Measurements from ENCODE around the gene BLID. TPM values are rescaled to one million over a fixed set of nuclear protein-coding genes. Genes with fewer than 3 reads are reported as not detected.

BLID gene
- total RNA-seq, 1 experiment from 2014 or later, result not detected

DNA sequence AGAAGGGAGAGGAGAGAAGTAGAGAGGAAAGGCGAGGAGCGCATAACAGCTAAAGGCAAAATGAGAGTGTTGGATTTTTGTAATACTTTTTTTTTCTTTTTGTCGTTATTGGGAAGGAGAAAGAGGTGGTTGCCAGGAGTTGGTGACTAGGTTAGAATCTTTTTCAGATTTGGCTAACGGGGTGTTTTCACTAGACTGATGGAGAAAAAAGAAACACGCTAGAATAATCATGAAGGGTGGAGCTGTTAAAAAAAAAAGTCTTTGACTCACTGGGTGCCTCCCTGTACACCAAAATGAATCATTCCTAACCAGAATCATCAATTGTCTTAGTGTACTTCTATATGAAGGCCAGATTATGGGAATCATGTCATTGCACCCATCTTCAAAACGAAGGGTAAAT is 12.7 kb downstream of the BLID start:
- peaks cover 2% of the 10 kb centered on the region for H3K27me3 ChIP-seq (replicated peaks; ENCODE audit: control insufficient read depth, insufficient read depth, low read length)
- H3K4me1 ChIP-seq, result no peaks in the 10 kb centered on the region
- TF ChIP-seq, protein P1, sequence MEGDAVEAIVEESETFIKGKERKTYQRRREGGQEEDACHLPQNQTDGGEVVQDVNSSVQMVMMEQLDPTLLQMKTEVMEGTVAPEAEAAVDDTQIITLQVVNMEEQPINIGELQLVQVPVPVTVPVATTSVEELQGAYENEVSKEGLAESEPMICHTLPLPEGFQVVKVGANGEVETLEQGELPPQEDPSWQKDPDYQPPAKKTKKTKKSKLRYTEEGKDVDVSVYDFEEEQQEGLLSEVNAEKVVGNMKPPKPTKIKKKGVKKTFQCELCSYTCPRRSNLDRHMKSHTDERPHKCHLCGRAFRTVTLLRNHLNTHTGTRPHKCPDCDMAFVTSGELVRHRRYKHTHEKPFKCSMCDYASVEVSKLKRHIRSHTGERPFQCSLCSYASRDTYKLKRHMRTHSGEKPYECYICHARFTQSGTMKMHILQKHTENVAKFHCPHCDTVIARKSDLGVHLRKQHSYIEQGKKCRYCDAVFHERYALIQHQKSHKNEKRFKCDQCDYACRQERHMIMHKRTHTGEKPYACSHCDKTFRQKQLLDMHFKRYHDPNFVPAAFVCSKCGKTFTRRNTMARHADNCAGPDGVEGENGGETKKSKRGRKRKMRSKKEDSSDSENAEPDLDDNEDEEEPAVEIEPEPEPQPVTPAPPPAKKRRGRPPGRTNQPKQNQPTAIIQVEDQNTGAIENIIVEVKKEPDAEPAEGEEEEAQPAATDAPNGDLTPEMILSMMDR (IDR thresholded peaks at IDR 0.05; ENCODE audit: insufficient read depth in 1 of 2, low read depth in 1 of 2, low read length in 1 of 2, severe bottlenecking in 1 of 2, unreplicated experiment in 1 of 2), result no peak
- DNase-seq, result no peak
- no peaks in the 10 kb centered on the region for H3K9me3 Mint-ChIP-seq (ENCODE audit: unreplicated experiment)
- H3K4me3 ChIP-seq (ENCODE audit: low read depth, low read length), result no peak overlapping the region
- ChIA-PET CTCF (no interaction called here), POLR2A (no interaction called here)
- no peaks in the 10 kb centered on the region for H3K36me3 ChIP-seq (ENCODE audit: control insufficient read depth, insufficient read depth, low read length)
- peaks cover 27% of the 10 kb centered on the region for H3K27me3 Mint-ChIP-seq (ENCODE audit: insufficient read depth, unreplicated experiment)
- no peak overlapping the region for H3K27ac Mint-ChIP-seq (ENCODE audit: unreplicated experiment)
- H3K36me3 Mint-ChIP-seq (ENCODE audit: insufficient read depth, unreplicated experiment), result no peaks in the 10 kb centered on the region
- no peaks in the 10 kb centered on the region for H3K4me1 Mint-ChIP-seq (ENCODE audit: low read depth, unreplicated experiment)
- no TSS peak for BruUV-seq (replicated peaks)
- no peaks in the 10 kb centered on the region for H3K9me3 ChIP-seq
- intact Hi-C loops (cut with micrococcal nuclease; ENCODE audit: unreplicated experiment), result no loop called here
- H3K4me3 Mint-ChIP-seq (ENCODE audit: unreplicated experiment), result no peak overlapping the region

DNA sequence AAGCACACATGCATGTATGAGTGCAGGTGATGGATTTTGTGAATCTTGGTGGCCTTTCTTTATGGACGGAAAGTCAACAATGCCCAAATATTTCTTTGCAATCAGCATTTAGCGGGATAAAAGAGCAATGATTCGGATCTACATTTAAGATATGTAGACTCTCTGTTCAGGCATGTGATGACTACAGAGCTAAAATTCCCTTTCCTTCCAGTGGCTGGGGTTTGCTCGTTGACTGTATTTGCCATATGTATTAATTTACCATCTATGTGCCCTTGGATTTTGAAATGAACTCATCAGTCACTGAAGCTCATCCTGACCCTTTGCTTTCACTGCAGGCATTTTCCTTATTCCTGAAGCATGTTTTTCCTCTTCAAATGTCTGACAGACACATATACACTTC is 13.6 kb downstream of the BLID start:
- Histone ChIP-seq H3K9me3 (no peaks in the 10 kb centered on the region), H3K27me3 (replicated peaks; ENCODE audit: control insufficient read depth, insufficient read depth, low read length) (peaks cover 2% of the 10 kb centered on the region), H3K4me1 (no peaks in the 10 kb centered on the region), H3K36me3 (ENCODE audit: control insufficient read depth, insufficient read depth, low read length) (no peaks in the 10 kb centered on the region), H3K4me3 (ENCODE audit: low read depth, low read length) (no peak overlapping the region)
- no TSS peak for BruUV-seq (replicated peaks)
- H3K9me3 Mint-ChIP-seq (ENCODE audit: unreplicated experiment), result no peaks in the 10 kb centered on the region
- no peaks in the 10 kb centered on the region for H3K36me3 Mint-ChIP-seq (ENCODE audit: insufficient read depth, unreplicated experiment)
- H3K27ac Mint-ChIP-seq (ENCODE audit: unreplicated experiment), result no peak overlapping the region
- H3K4me3 Mint-ChIP-seq (ENCODE audit: unreplicated experiment), result no peak overlapping the region
- H3K27me3 Mint-ChIP-seq (ENCODE audit: insufficient read depth, unreplicated experiment), result peaks cover 33% of the 10 kb centered on the region
- no peak for DNase-seq
- intact Hi-C loops (cut with micrococcal nuclease; ENCODE audit: unreplicated experiment), result no loop called here
- CTCF ChIA-PET, result no interaction called here
- TF ChIP-seq, protein P1 (IDR thresholded peaks at IDR 0.05; ENCODE audit: insufficient read depth in 1 of 2, low read depth in 1 of 2, low read length in 1 of 2, severe bottlenecking in 1 of 2, unreplicated experiment in 1 of 2), result no peak
- POLR2A ChIA-PET, result no interaction called here
- H3K4me1 Mint-ChIP-seq (ENCODE audit: low read depth, unreplicated experiment), result no peaks in the 10 kb centered on the region

DNA sequence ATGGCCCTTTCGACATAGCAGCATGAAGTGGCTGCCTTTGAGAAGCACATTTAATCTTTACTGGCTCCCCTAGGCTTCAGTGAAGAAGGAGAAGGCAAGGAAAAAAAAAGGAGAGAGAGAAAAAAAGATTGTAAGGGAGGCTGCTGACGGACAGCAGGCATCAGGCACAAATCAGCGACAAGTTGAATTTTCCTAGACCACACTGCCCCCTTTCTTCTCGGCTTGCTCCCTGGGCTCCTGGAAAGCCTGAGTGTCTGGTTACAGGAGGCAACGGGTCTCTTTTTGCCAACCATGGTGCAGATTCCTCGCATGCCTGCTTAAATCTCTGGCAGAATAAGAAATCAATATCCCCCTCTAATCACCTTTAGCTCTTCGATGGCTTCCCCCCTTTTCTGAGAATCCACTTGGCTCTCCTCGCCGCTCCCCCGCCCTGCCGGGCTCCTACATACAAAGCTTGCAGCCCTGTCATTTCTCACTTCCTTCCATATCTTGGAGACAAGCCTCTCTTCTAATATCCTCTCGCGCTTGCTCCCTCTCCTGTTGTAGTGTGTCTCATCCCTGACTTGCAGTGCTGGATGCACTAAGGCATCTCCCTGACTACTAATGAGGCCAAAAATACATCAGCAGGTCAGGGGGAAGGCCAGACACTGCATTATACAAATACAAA is 14.3 kb downstream of the BLID start:
- Mint-ChIP-seq H3K27me3 (ENCODE audit: insufficient read depth, unreplicated experiment) (peaks cover 37% of the 10 kb centered on the region), H3K36me3 (ENCODE audit: insufficient read depth, unreplicated experiment) (no peaks in the 10 kb centered on the region), H3K4me1 (ENCODE audit: low read depth, unreplicated experiment) (no peaks in the 10 kb centered on the region), H3K9me3 (ENCODE audit: unreplicated experiment) (no peaks in the 10 kb centered on the region), H3K27ac (ENCODE audit: unreplicated experiment) (no peak overlapping the region), H3K4me3 (ENCODE audit: unreplicated experiment) (no peak overlapping the region)
- POLR2A ChIA-PET, result no interaction called here
- no peaks in the 10 kb centered on the region for H3K9me3 ChIP-seq
- no peaks in the 10 kb centered on the region for H3K36me3 ChIP-seq (ENCODE audit: control insufficient read depth, insufficient read depth, low read length)
- TF ChIP-seq, protein P1 (IDR thresholded peaks at IDR 0.05; ENCODE audit: insufficient read depth in 1 of 2, low read depth in 1 of 2, low read length in 1 of 2, severe bottlenecking in 1 of 2, unreplicated experiment in 1 of 2), result peak in 1 of 2 experiments; percentile 34
- DNase-seq, result peak in 1 of 2 experiments; percentile 24
- no TSS peak for BruUV-seq (replicated peaks)
- no peak overlapping the region for H3K4me3 ChIP-seq (ENCODE audit: low read depth, low read length)
- H3K27me3 ChIP-seq (replicated peaks; ENCODE audit: control insufficient read depth, insufficient read depth, low read length), result peaks cover 2% of the 10 kb centered on the region
- intact Hi-C loops (cut with micrococcal nuclease; ENCODE audit: unreplicated experiment), result loop anchor here (1.0 kb wide), 1 partner anchor 445 kb away; no protein-coding TSS in a partner anchor
- no peaks in the 10 kb centered on the region for H3K4me1 ChIP-seq
- CTCF ChIA-PET, result interaction anchor here (0.8 kb wide), 1 partner anchor 13 kb away, joined by 3 read pairs; no protein-coding TSS in a partner anchor
